Mucosa of rectum (tissue), 2 donors: Measurements from ENCODE around the gene OR6Q1.

Experiments used
- H3K27ac ChIP-seq, 2 donors: one replicate each; pipeline ENCODE4 v1.7.0; 2013; ENCODE audit warnings: inconsistent platforms in 2 of 2, low read depth in 2 of 2, low read length in 2 of 2
- H3K27me3 ChIP-seq, 2 donors: one replicate each; pipeline ENCODE4 v1.7.0; 2013; ENCODE audit warnings: low read length in 2 of 2; ENCODE audit not compliant: control insufficient read depth in 2 of 2, insufficient read depth in 2 of 2
- H3K36me3 ChIP-seq, 2 donors: one replicate each; pipeline ENCODE4 v1.7.0; 2013; ENCODE audit warnings: low read length in 2 of 2; ENCODE audit not compliant: control insufficient read depth in 2 of 2, insufficient read depth in 2 of 2
- H3K4me1 ChIP-seq, 2 donors: one replicate each; pipeline ENCODE4 v1.7.0; 2013; ENCODE audit warnings: low read length in 2 of 2, mild to moderate bottlenecking in 1 of 2; ENCODE audit not compliant: control insufficient read depth in 2 of 2, insufficient read depth in 2 of 2
- H3K4me3 ChIP-seq, 2 donors: one replicate each; pipeline ENCODE4 v1.7.0; 2013; ENCODE audit warnings: low read length in 2 of 2
- H3K9ac ChIP-seq, 2 donors: one replicate each; pipeline ENCODE4 v1.7.0; 2013; ENCODE audit warnings: low read length in 2 of 2, low read depth in 1 of 2, mild to moderate bottlenecking in 1 of 2
- H3K9me3 ChIP-seq, 2 donors: one replicate each; pipeline ENCODE4 v1.7.0; 2013; ENCODE audit warnings: low read length in 2 of 2; ENCODE audit not compliant: control insufficient read depth in 2 of 2
- donor health status: healthy.
- donor health status: Normal muscosa, but diverticular disease.

The OR6Q1 gene

DNA sequence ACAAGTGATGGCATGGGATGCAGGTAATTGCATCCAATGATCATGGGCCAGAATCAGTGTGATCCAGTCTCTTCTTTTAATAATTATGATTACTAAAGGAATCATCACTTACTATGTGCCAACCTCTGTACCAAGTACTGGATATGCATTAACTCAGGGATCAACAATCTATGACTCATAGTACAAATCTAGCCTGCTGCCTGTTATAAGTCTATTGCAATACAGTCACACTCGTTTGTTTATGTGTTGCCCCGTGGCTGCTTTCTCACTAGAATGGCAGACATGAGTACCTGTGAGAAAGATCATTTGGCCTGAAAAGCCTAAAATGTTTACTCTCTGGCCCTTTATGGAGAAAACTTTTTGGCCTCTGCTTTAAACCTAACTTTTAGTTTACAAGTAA lies 45.0 kb downstream of the OR6Q1 start:
- H3K4me1 ChIP-seq, result no peaks in the 10 kb centered on the region
- no peaks in the 10 kb centered on the region for H3K9me3 ChIP-seq
- no peak overlapping the region for H3K4me3 ChIP-seq
- no peak overlapping the region for H3K27ac ChIP-seq
- no peak overlapping the region for H3K9ac ChIP-seq
- no peaks in the 10 kb centered on the region for H3K27me3 ChIP-seq
- H3K36me3 ChIP-seq, result no peaks in the 10 kb centered on the region
